ENCODE measurements around the gene GSS.

DNA sequence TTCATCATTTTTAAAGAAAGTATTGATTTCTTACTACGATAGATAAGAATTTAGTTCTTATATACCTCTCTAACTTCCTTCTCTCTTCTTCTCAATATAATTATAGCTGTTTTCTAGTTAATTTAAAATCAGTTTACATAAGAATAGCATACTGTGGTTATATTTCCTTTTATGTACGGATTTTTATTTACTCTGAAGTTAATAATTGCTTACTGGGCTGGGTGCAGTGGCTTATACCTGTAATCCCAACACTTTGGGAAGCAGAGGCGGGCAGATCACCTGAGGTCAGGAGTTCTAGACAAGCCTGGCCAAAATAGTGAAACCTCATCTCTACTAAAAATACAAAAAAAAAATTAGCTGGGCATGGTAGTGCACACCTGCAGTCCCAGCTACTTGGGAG lies 69.5 kb downstream of the GSS start:
- TF ChIP-seq, protein P1, sequence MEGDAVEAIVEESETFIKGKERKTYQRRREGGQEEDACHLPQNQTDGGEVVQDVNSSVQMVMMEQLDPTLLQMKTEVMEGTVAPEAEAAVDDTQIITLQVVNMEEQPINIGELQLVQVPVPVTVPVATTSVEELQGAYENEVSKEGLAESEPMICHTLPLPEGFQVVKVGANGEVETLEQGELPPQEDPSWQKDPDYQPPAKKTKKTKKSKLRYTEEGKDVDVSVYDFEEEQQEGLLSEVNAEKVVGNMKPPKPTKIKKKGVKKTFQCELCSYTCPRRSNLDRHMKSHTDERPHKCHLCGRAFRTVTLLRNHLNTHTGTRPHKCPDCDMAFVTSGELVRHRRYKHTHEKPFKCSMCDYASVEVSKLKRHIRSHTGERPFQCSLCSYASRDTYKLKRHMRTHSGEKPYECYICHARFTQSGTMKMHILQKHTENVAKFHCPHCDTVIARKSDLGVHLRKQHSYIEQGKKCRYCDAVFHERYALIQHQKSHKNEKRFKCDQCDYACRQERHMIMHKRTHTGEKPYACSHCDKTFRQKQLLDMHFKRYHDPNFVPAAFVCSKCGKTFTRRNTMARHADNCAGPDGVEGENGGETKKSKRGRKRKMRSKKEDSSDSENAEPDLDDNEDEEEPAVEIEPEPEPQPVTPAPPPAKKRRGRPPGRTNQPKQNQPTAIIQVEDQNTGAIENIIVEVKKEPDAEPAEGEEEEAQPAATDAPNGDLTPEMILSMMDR (IDR thresholded peaks at IDR 0.05 in 4 of 5, conservative IDR thresholded peaks at IDR 0.05 in 1 of 5): no peak
- TF ChIP-seq POLR2A (IDR thresholded peaks at IDR 0.05): no peak
